HG03175 (cell line): Measurements from ENCODE around the gene NARF.
A peak's percentile ranks its signal among the peaks of the same experiment; 100 is the strongest.
"Not testable (repeated sequence)": the region's sequence is repeated elsewhere in the genome, so short reads cannot be mapped to it uniquely, and the experiment has no call there.

Experiments used
- ATAC-seq: cut with Tn5 transposase; IDR thresholded peaks from one replicate; pipeline ENCODE4 v1.9.1; 2021; ENCODE audit warnings: mild to moderate bottlenecking, moderate library complexity; ENCODE audit not compliant: unreplicated experiment

NARF gene

GRCh38 chr17:82445542-82445941, 13.0 kb upstream of the NARF start:
- ATAC-seq: no peak

- no peak for ATAC-seq
Measured at GRCh38 chr17:82446124-82446523, 12.4 kb upstream of the NARF start.

GRCh38 chr17:82446649-82447048, 11.9 kb upstream of the NARF start:
- no peak for ATAC-seq

- no peak for ATAC-seq
Measured at GRCh38 chr17:82447876-82448275, 10.7 kb upstream of the NARF start.

GRCh38 chr17:82449131-82449882, 9.2 kb upstream of the NARF start:
- peak; percentile 64 for ATAC-seq

GRCh38 chr17:82449883-82450356, 8.6 kb upstream of the NARF start:
- peak; percentile 1 for ATAC-seq

GRCh38 chr17:82450357-82451106, 8.0 kb upstream of the NARF start, which contains the start of gene CYBC1:
CYBC1 (minus strand) TSS chr17:82450752; CDS start chr17:82449254, 1,498 bp downstream.
- ATAC-seq: peak; percentile 53

GRCh38 chr17:82452162-82452561, 6.4 kb upstream of the NARF start:
- no peak for ATAC-seq

- ATAC-seq: not testable (repeated sequence)
Measured at GRCh38 chr17:82453151-82453550, 5.4 kb upstream of the NARF start.

GRCh38 chr17:82453706-82454105, 4.8 kb upstream of the NARF start:
- ATAC-seq: not testable (repeated sequence)

GRCh38 chr17:82457073-82457928, 1.2 kb upstream of the NARF start:
- no peak for ATAC-seq

- no peak for ATAC-seq
Measured at GRCh38 chr17:82457929-82458178, 687 bp upstream of the NARF start.

GRCh38 chr17:82458885-82459424, 414 bp downstream of the NARF start:
- ATAC-seq: peak; percentile 6

GRCh38 chr17:82459936-82460335, 1.4 kb downstream of the NARF start:
- not testable (repeated sequence) for ATAC-seq

- ATAC-seq: no peak
Measured at GRCh38 chr17:82461827-82462524, 3.4 kb downstream of the NARF start.

- no peak for ATAC-seq
Measured at GRCh38 chr17:82463391-82463790, 4.8 kb downstream of the NARF start.

- ATAC-seq: no peak
Measured at GRCh38 chr17:82463925-82464566, 5.5 kb downstream of the NARF start.

- ATAC-seq: no peak
Measured at GRCh38 chr17:82464567-82464929, 6.0 kb downstream of the NARF start.

GRCh38 chr17:82465023-82465603, 6.6 kb downstream of the NARF start:
- no peak for ATAC-seq

- no peak for ATAC-seq
Measured at GRCh38 chr17:82468692-82469091, 10.2 kb downstream of the NARF start.
